ENCODE measurements around the gene HARBI1.

DNA sequence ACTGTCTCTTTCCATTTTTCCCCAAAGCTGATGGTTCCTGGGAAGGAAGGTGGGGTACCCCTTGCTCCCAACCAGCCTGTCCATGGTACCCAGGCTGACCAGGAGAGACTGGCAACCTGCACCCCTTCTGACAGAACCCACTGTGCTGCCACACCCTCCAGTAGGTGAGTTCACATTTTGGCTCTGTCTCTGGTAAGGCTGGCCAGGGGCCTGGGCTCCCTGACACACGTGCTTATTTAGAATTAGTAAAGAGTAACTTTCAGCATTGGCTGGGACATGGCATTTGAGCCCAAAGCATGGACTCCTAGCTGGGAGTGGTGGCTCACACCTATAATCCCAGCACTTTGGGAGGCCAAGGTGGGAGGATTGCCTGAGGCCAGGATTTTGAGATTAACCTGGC, 48.3 kb upstream of the HARBI1 start:
- no peak for TF ChIP-seq CHD2 (IDR thresholded peaks at IDR 0.05; ENCODE audit: low read length, partially characterized antibody)
- TF ChIP-seq, protein P1, sequence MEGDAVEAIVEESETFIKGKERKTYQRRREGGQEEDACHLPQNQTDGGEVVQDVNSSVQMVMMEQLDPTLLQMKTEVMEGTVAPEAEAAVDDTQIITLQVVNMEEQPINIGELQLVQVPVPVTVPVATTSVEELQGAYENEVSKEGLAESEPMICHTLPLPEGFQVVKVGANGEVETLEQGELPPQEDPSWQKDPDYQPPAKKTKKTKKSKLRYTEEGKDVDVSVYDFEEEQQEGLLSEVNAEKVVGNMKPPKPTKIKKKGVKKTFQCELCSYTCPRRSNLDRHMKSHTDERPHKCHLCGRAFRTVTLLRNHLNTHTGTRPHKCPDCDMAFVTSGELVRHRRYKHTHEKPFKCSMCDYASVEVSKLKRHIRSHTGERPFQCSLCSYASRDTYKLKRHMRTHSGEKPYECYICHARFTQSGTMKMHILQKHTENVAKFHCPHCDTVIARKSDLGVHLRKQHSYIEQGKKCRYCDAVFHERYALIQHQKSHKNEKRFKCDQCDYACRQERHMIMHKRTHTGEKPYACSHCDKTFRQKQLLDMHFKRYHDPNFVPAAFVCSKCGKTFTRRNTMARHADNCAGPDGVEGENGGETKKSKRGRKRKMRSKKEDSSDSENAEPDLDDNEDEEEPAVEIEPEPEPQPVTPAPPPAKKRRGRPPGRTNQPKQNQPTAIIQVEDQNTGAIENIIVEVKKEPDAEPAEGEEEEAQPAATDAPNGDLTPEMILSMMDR (IDR thresholded peaks at IDR 0.05): no peak
- TF ChIP-seq, protein P2, sequence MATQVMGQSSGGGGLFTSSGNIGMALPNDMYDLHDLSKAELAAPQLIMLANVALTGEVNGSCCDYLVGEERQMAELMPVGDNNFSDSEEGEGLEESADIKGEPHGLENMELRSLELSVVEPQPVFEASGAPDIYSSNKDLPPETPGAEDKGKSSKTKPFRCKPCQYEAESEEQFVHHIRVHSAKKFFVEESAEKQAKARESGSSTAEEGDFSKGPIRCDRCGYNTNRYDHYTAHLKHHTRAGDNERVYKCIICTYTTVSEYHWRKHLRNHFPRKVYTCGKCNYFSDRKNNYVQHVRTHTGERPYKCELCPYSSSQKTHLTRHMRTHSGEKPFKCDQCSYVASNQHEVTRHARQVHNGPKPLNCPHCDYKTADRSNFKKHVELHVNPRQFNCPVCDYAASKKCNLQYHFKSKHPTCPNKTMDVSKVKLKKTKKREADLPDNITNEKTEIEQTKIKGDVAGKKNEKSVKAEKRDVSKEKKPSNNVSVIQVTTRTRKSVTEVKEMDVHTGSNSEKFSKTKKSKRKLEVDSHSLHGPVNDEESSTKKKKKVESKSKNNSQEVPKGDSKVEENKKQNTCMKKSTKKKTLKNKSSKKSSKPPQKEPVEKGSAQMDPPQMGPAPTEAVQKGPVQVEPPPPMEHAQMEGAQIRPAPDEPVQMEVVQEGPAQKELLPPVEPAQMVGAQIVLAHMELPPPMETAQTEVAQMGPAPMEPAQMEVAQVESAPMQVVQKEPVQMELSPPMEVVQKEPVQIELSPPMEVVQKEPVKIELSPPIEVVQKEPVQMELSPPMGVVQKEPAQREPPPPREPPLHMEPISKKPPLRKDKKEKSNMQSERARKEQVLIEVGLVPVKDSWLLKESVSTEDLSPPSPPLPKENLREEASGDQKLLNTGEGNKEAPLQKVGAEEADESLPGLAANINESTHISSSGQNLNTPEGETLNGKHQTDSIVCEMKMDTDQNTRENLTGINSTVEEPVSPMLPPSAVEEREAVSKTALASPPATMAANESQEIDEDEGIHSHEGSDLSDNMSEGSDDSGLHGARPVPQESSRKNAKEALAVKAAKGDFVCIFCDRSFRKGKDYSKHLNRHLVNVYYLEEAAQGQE (IDR thresholded peaks at IDR 0.05; ENCODE audit: low read depth, low read length): no peak

All from SK-N-SH (cell line).